ENCODE data around the gene GPRC5C. TPM values are rescaled to one million over a fixed set of nuclear protein-coding genes. Genes with fewer than 3 reads are reported as not detected.

Gene GPRC5C
- total and polyA plus RNA-seq, 9 of the 15 experiments (the other 6 are each of a cell fraction or from before 2014, with no cell fraction given): 0.28 to 9.0 (median 4.1) TPM

DNA sequence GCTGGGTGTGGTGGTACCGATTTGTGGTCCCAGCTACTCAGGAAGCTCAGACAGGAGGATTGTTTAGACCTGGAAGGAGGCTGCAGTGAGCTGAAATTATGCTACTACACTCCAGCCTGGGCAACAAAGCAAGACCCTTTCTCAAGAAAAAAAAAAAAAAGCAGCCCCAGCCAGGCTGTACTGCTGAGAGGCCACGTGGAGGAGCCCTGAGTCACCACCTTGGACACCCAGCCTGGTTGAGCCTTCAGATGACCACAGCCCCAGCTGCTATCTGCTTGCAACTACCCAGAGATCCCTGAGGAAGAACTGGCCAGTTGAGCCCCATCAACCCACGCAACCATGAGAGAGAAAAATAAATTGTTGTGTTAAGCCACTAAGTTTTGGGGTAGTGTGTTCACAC is 23.6 kb upstream of the GPRC5C start (continued):
- TF ChIP-seq, protein P1, sequence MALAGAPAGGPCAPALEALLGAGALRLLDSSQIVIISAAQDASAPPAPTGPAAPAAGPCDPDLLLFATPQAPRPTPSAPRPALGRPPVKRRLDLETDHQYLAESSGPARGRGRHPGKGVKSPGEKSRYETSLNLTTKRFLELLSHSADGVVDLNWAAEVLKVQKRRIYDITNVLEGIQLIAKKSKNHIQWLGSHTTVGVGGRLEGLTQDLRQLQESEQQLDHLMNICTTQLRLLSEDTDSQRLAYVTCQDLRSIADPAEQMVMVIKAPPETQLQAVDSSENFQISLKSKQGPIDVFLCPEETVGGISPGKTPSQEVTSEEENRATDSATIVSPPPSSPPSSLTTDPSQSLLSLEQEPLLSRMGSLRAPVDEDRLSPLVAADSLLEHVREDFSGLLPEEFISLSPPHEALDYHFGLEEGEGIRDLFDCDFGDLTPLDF (CRISPR knock-in tag; IDR thresholded peaks at IDR 0.05): no peak
- TF ChIP-seq HNRNPUL1 (IDR thresholded peaks at IDR 0.05; ENCODE audit: low read length): no peak
- TF ChIP-seq SRSF7 (optimal IDR thresholded peaks at IDR 0.05; ENCODE audit: low read depth, low read length): no peak
- TF ChIP-seq ZNF146 (CRISPR knock-in tag; IDR thresholded peaks at IDR 0.05; ENCODE audit: unreplicated experiment): no peak
- TF ChIP-seq NEUROD1 (IDR thresholded peaks at IDR 0.05; ENCODE audit: borderline replicate concordance, low read depth, low read length, partially characterized antibody): no peak
- no peak for TF ChIP-seq KLF13 (tag; IDR thresholded peaks at IDR 0.05; ENCODE audit: borderline replicate concordance, low read depth)
- TF ChIP-seq, protein P2, sequence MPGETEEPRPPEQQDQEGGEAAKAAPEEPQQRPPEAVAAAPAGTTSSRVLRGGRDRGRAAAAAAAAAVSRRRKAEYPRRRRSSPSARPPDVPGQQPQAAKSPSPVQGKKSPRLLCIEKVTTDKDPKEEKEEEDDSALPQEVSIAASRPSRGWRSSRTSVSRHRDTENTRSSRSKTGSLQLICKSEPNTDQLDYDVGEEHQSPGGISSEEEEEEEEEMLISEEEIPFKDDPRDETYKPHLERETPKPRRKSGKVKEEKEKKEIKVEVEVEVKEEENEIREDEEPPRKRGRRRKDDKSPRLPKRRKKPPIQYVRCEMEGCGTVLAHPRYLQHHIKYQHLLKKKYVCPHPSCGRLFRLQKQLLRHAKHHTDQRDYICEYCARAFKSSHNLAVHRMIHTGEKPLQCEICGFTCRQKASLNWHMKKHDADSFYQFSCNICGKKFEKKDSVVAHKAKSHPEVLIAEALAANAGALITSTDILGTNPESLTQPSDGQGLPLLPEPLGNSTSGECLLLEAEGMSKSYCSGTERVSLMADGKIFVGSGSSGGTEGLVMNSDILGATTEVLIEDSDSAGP (CRISPR knock-in tag; IDR thresholded peaks at IDR 0.05): no peak
- TF ChIP-seq CEBPB (tag; IDR thresholded peaks at IDR 0.05): no peak
- TF ChIP-seq, protein P3, sequence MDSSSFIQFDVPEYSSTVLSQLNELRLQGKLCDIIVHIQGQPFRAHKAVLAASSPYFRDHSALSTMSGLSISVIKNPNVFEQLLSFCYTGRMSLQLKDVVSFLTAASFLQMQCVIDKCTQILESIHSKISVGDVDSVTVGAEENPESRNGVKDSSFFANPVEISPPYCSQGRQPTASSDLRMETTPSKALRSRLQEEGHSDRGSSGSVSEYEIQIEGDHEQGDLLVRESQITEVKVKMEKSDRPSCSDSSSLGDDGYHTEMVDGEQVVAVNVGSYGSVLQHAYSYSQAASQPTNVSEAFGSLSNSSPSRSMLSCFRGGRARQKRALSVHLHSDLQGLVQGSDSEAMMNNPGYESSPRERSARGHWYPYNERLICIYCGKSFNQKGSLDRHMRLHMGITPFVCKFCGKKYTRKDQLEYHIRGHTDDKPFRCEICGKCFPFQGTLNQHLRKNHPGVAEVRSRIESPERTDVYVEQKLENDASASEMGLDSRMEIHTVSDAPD (CRISPR knock-in tag; IDR thresholded peaks at IDR 0.05): no peak
- TF ChIP-seq SMARCE1 (IDR thresholded peaks at IDR 0.05): no peak
- TF ChIP-seq, protein P4, sequence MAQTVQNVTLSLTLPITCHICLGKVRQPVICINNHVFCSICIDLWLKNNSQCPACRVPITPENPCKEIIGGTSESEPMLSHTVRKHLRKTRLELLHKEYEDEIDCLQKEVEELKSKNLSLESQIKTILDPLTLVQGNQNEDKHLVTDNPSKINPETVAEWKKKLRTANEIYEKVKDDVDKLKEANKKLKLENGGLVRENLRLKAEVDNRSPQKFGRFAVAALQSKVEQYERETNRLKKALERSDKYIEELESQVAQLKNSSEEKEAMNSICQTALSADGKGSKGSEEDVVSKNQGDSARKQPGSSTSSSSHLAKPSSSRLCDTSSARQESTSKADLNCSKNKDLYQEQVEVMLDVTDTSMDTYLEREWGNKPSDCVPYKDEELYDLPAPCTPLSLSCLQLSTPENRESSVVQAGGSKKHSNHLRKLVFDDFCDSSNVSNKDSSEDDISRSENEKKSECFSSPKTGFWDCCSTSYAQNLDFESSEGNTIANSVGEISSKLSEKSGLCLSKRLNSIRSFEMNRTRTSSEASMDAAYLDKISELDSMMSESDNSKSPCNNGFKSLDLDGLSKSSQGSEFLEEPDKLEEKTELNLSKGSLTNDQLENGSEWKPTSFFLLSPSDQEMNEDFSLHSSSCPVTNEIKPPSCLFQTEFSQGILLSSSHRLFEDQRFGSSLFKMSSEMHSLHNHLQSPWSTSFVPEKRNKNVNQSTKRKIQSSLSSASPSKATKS (CRISPR knock-in tag; IDR thresholded peaks at IDR 0.05): no peak
- TF ChIP-seq KLF10 (CRISPR knock-in tag; IDR thresholded peaks at IDR 0.05): no peak
- no peak for TF ChIP-seq HDAC3 (IDR thresholded peaks at IDR 0.05; ENCODE audit: borderline replicate concordance, partially characterized antibody)
- TF ChIP-seq, protein P5, sequence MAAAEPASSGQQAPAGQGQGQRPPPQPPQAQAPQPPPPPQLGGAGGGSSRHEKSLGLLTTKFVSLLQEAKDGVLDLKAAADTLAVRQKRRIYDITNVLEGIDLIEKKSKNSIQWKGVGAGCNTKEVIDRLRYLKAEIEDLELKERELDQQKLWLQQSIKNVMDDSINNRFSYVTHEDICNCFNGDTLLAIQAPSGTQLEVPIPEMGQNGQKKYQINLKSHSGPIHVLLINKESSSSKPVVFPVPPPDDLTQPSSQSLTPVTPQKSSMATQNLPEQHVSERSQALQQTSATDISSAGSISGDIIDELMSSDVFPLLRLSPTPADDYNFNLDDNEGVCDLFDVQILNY (CRISPR knock-in tag; IDR thresholded peaks at IDR 0.05): no peak
- TF ChIP-seq ZNF830 (CRISPR knock-in tag; IDR thresholded peaks at IDR 0.05): no peak
- no peak for TF ChIP-seq ETV1 (tag; conservative IDR thresholded peaks at IDR 0.05; ENCODE audit: low read depth)
- TF ChIP-seq SETDB1 (IDR thresholded peaks at IDR 0.05; ENCODE audit: low read length): no peak
- no peak for TF ChIP-seq NFE2 (IDR thresholded peaks at IDR 0.05; ENCODE audit: low read depth)
- peak; percentile 39 for TF ChIP-seq ZFP36 (IDR thresholded peaks at IDR 0.05; ENCODE audit: low read depth, low read length, partially characterized antibody)
- peak; percentile 94 for TF ChIP-seq ZNF121 (CRISPR knock-in tag; conservative IDR thresholded peaks at IDR 0.05)
- TF ChIP-seq HCFC1 (IDR thresholded peaks at IDR 0.05; ENCODE audit: low read depth, low read length): no peak
- TF ChIP-seq, protein P6, sequence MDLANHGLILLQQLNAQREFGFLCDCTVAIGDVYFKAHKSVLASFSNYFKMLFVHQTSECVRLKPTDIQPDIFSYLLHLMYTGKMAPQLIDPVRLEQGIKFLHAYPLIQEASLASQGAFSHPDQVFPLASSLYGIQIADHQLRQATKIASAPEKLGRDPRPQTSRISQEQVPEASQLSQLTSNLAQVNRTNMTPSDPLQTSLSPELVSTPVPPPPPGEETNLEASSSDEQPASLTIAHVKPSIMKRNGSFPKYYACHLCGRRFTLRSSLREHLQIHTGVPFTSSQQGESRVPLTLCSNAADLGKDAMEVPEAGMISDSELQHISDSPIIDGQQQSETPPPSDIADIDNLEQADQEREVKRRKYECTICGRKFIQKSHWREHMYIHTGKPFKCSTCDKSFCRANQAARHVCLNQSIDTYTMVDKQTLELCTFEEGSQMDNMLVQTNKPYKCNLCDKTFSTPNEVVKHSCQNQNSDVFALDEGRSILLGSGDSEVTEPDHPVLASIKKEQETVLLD (IDR thresholded peaks at IDR 0.05): no peak
